Sigmoid colon (tissue), 7 donors: Measurements from ENCODE around the gene TMED9. TPM values are rescaled to one million over a fixed set of nuclear protein-coding genes. Genes with fewer than 3 reads are reported as not detected.

ENCODE experiments used
- DNase-seq: peaks from one replicate; pipeline ENCODE4 v3.0.0-alpha.2; 2019
- H3K27ac ChIP-seq, 4 donors: fragments of 200-600 bp; sonication (generic); one replicate each; pipeline ENCODE4 v1.5.1; 2016 to 2019; ENCODE audit warnings: mild to moderate bottlenecking in 1 of 4
- H3K27me3 ChIP-seq, 3 donors: fragments of 200-600 bp; sonication (generic); one replicate each; pipeline ENCODE4 v1.5.1; 2019; ENCODE audit warnings: mild to moderate bottlenecking in 1 of 3
- H3K36me3 ChIP-seq, 4 donors: fragments of 200-600 bp; sonication (generic); one replicate each; pipeline ENCODE4 v1.5.1; 2016 to 2019
- H3K4me1 ChIP-seq, 4 donors: fragments of 200-600 bp; sonication (generic); one replicate each; pipeline ENCODE4 v1.5.1; 2017 to 2019
- H3K4me3 ChIP-seq, 4 donors: fragments of 200-600 bp; sonication (generic); one replicate each; pipeline ENCODE4 v1.5.1; 2017 to 2019; ENCODE audit warnings: mild to moderate bottlenecking in 2 of 4, moderate library complexity in 1 of 4
- H3K9me3 ChIP-seq, 4 donors: fragments of 200-600 bp in 3 of 4; sonication (generic) in 3 of 4; one replicate each; pipeline versions ENCODE4 v1.5.1 to v1.6.1; 2013 to 2019
- EP300 ChIP-seq, 4 donors: sonication (generic); formaldehyde crosslinking; IDR thresholded peaks; one replicate each; pipeline ENCODE4 v1.6.1; 2017; ENCODE audit warnings: antibody characterized with exemption in 4 of 4
- POLR2A ChIP-seq, 2 donors: fragments of 450-650 bp; IDR thresholded peaks; one replicate each; pipeline ENCODE4 v1.6.1; 2016; ENCODE audit warnings: antibody characterized with exemption in 2 of 2, mild to moderate bottlenecking in 2 of 2, moderate library complexity in 2 of 2
- POLR2AphosphoS5 ChIP-seq, 4 donors: sonication (generic); formaldehyde crosslinking; IDR thresholded peaks; one replicate each; pipeline ENCODE4 v1.6.1; 2017; ENCODE audit warnings: antibody characterized with exemption in 4 of 4
- WGBS, 2 donors: extraction: QIAGEN DNeasy Blood & Tissue Kit; methylation state at CpG; one replicate each; pipeline ENCODE4 v1.1.7; 2013; 5-methylcytosine and 5-hydroxymethylcytosine counted together
- intact Hi-C: fragments of 100-400 bp; cut with DNase I; formaldehyde crosslinking; loops from one replicate; pipeline ENCODE4 v1.15.1; 2023
- polyA plus RNA-seq, 3 donors: library from polyadenylated mRNA; stranded (reverse); fragments of 200-250 nt; gene quantifications; one replicate each; pipeline ENCODE4 v1.2.3, GENCODE V29; 2013
- total RNA-seq, 4 donors: library from RNA; depleted of rRNA; stranded (reverse); fragments of >200 nt; gene quantifications; one replicate each; pipeline ENCODE4 v1.1.0, GENCODE V29; 2016
- TF ChIP-seq, protein P1 (sequence below), 4 experiments: fragments of 450-650 bp in 3 of 4; fragments of 200-600 bp in 1 of 4; IDR thresholded peaks; one replicate each; pipeline ENCODE4 v1.5.1; 2016 to 2019; ENCODE audit warnings: antibody characterized with exemption in 4 of 4, mild to moderate bottlenecking in 3 of 4, moderate library complexity in 2 of 4
- donor health status: healthy with polysubstance abuse.
- donor health status: Bipolar disorder and iron deficiency.
- donor health status: healthy.

Gene TMED9
- total and polyA plus RNA-seq, 7 donors: 37.2 to 221 (median 56.8) TPM

DNA sequence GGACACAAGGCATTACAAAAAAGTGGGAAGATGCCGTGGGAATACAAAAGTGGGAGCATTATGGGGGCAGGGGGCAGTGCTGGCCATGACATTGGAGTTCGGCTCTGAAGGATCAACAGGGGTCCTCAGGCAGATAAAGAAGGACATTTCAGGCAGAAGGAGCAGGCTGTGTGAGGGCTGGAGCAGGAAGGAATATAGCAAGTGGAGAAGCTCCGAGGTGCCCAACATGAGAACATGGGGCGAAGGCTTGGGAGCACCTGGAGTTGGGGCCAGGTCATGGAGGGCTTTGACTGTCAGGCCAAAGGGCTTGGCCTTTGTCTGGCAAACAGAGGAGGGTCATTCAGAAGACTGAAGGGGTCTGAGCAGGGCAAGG is 10.4 kb downstream of the TMED9 start:
- no peak for DNase-seq

DNA sequence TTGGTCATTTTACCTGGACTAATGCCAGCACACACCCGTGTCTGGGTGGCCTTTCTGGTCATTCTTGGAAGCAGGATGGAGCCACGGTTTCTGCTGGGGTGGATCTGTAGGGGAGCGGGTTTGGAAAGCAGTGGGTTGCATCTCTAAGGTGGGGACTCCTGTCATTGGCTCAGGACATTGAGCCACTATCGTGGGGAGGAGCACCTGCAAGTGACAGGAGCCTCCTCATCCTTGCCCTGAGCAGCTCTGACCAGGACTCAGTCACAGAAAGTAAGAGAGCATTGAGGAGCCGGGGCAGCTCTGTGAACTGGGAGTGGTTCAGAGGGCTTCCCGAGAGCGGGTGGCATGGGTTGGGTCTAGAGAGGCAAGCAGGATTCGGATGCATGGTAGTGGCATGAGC is 11.6 kb downstream of the TMED9 start:
- Histone ChIP-seq H3K9me3 (no peaks in the 10 kb centered on the region), H3K4me3 (no peak overlapping the region), H3K27me3 (no peaks in the 10 kb centered on the region), H3K27ac (no peak overlapping the region), H3K36me3 (peaks cover 0 to 7% (median 0%) of the 10 kb centered on the region in 4 donors), H3K4me1 (peaks cover 0 to 33% (median 22%) of the 10 kb centered on the region in 4 donors)
- no peak for DNase-seq
- intact Hi-C loops: no loop called here
- WGBS, 2 donors: 58 to 84% methylated on average over 8 of the region's 8 CpGs
- TF ChIP-seq EP300 (IDR thresholded peaks at IDR 0.05) (no peak), POLR2AphosphoS5 (IDR thresholded peaks at IDR 0.05) (no peak), POLR2A (IDR thresholded peaks at IDR 0.05) (no peak)
- TF ChIP-seq, protein P1, sequence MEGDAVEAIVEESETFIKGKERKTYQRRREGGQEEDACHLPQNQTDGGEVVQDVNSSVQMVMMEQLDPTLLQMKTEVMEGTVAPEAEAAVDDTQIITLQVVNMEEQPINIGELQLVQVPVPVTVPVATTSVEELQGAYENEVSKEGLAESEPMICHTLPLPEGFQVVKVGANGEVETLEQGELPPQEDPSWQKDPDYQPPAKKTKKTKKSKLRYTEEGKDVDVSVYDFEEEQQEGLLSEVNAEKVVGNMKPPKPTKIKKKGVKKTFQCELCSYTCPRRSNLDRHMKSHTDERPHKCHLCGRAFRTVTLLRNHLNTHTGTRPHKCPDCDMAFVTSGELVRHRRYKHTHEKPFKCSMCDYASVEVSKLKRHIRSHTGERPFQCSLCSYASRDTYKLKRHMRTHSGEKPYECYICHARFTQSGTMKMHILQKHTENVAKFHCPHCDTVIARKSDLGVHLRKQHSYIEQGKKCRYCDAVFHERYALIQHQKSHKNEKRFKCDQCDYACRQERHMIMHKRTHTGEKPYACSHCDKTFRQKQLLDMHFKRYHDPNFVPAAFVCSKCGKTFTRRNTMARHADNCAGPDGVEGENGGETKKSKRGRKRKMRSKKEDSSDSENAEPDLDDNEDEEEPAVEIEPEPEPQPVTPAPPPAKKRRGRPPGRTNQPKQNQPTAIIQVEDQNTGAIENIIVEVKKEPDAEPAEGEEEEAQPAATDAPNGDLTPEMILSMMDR (IDR thresholded peaks at IDR 0.05): no peak

More for the DNA sequence above, 10.4 kb downstream of the TMED9 start:
- H3K9me3 ChIP-seq: no peaks in the 10 kb centered on the region
- WGBS, 2 donors: 93 to 94% methylated on average over 4 of the region's 4 CpGs
- H3K27ac ChIP-seq: no peak overlapping the region
- peaks cover 0 to 7% (median 0%) of the 10 kb centered on the region in 4 donors for H3K36me3 ChIP-seq
- intact Hi-C loops: no loop called here
- no peaks in the 10 kb centered on the region for H3K27me3 ChIP-seq
- TF ChIP-seq, protein P1 (IDR thresholded peaks at IDR 0.05): no peak
- TF ChIP-seq POLR2AphosphoS5 (IDR thresholded peaks at IDR 0.05): no peak
- no peak for TF ChIP-seq POLR2A (IDR thresholded peaks at IDR 0.05)
- TF ChIP-seq EP300 (IDR thresholded peaks at IDR 0.05): no peak
- peaks cover 0 to 27% (median 18%) of the 10 kb centered on the region in 4 donors for H3K4me1 ChIP-seq
- H3K4me3 ChIP-seq: no peak overlapping the region

DNA sequence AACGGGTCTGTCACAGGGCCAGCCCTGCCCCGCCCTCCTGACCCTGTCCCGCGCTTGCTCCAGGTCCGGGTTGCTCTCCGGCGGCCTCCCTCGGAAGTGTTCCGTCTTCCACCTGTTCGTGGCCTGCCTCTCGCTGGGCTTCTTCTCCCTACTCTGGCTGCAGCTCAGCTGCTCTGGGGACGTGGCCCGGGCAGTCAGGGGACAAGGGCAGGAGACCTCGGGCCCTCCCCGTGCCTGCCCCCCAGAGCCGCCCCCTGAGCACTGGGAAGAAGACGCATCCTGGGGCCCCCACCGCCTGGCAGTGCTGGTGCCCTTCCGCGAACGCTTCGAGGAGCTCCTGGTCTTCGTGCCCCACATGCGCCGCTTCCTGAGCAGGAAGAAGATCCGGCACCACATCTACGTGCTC is 12.1 kb downstream of the TMED9 start:
- no peak for TF ChIP-seq EP300 (IDR thresholded peaks at IDR 0.05)
- no peak for TF ChIP-seq POLR2A (IDR thresholded peaks at IDR 0.05)
- TF ChIP-seq, protein P1 (IDR thresholded peaks at IDR 0.05): no peak
- no peak for TF ChIP-seq POLR2AphosphoS5 (IDR thresholded peaks at IDR 0.05)
- no peak overlapping the region for H3K27ac ChIP-seq
- intact Hi-C loops: no loop called here
- 82 to 95% methylated on average over 27 of the region's 27 CpGs for WGBS, 2 donors
- H3K27me3 ChIP-seq: no peaks in the 10 kb centered on the region
- no peak for DNase-seq
- peaks cover 0 to 7% (median 0%) of the 10 kb centered on the region in 4 donors for H3K36me3 ChIP-seq
- peaks cover 0 to 30% (median 21%) of the 10 kb centered on the region in 4 donors for H3K4me1 ChIP-seq
- no peak overlapping the region for H3K4me3 ChIP-seq
- no peaks in the 10 kb centered on the region for H3K9me3 ChIP-seq

DNA sequence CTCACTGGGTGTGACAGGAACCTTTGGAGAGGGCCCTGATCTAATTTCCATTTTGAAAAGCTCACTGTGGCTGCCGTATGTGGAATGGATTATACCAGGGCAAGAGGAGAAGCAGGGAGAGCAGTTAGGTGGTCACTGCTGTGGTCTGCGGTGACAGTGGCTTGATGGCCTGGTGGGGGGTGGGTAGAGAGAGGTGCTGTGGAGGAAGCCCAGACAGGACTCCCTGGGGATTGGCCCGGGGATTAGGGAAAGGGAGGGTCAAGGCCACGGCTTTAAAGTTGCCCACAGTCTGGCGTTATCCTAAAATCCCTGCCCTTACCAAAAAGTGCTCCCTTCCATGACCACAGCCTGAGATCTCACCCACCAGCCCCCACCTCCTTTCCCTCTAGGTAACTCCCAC is 12.7 kb downstream of the TMED9 start:
- Histone ChIP-seq H3K36me3 (peaks cover 0 to 7% (median 0%) of the 10 kb centered on the region in 4 donors), H3K4me1 (peaks cover 0 to 24% (median 18%) of the 10 kb centered on the region in 4 donors), H3K27ac (no peak overlapping the region), H3K27me3 (no peaks in the 10 kb centered on the region), H3K4me3 (no peak overlapping the region), H3K9me3 (no peaks in the 10 kb centered on the region)
- intact Hi-C loops: no loop called here
- no peak for TF ChIP-seq POLR2A (IDR thresholded peaks at IDR 0.05)
- TF ChIP-seq EP300 (IDR thresholded peaks at IDR 0.05): no peak
- TF ChIP-seq, protein P1 (IDR thresholded peaks at IDR 0.05): no peak
- TF ChIP-seq POLR2AphosphoS5 (IDR thresholded peaks at IDR 0.05): no peak
- WGBS, 2 donors: 30 to 77% methylated on average over 5 of the region's 5 CpGs
- DNase-seq: no peak

DNA sequence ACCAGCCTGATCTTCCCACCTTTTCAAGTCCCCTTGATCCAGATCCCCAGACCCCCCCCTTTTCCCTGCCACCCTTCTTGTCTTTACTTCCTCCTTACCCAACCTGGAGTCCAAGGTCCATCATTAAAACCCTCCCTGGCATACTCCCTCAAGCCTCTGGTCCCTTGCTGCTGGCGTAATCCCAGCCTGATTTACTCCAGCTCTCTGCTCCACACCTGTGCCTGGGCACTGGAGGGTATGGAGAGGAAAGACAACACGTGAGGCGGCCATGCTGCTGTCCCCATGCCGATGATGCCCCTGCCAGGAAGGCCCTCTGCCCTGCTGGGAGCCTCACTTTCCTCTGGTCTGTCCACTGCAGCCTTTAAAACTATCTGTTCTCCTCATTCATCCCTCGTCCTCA is 13.1 kb downstream of the TMED9 start:
- Histone ChIP-seq H3K4me1 (peaks cover 0 to 24% (median 18%) of the 10 kb centered on the region in 4 donors), H3K4me3 (no peak overlapping the region), H3K9me3 (no peaks in the 10 kb centered on the region), H3K27ac (no peak overlapping the region), H3K27me3 (no peaks in the 10 kb centered on the region), H3K36me3 (peaks cover 0 to 7% (median 0%) of the 10 kb centered on the region in 4 donors)
- TF ChIP-seq POLR2AphosphoS5 (IDR thresholded peaks at IDR 0.05) (no peak), POLR2A (IDR thresholded peaks at IDR 0.05) (no peak), EP300 (IDR thresholded peaks at IDR 0.05) (no peak)
- TF ChIP-seq, protein P1 (IDR thresholded peaks at IDR 0.05): no peak
- intact Hi-C loops: no loop called here
- DNase-seq: no peak
- 18 to 77% methylated on average over 5 of the region's 5 CpGs for WGBS, 2 donors
